ENCODE measurements around the gene SARM1. TPM values are rescaled to one million over a fixed set of nuclear protein-coding genes. Genes with fewer than 3 reads are reported as not detected.

Gene SARM1
- total and polyA plus RNA-seq, 2 of the 8 experiments (the other 6 are each of a cell fraction or from before 2014, with no cell fraction given), result 5.8 to 9.2 TPM

GRCh38 chr17:28446716-28447395 is 75.4 kb downstream of the SARM1 start:
- Histone ChIP-seq H3K18ac (ENCODE audit: extremely low read depth, low read length) (no peak overlapping the region), H2AFZ (ENCODE audit: low read length) (no peak overlapping the region), H2AK5ac (ENCODE audit: low read depth, low read length) (no peak overlapping the region), H2BK120ac (replicated peaks; ENCODE audit: low read depth, low read length) (no peak overlapping the region), H3K23ac (ENCODE audit: insufficient read length) (no peak overlapping the region), H4K5ac (ENCODE audit: insufficient read length, low read depth, low read length) (no peak overlapping the region), H3K79me2 (ENCODE audit: control insufficient read depth in 1 of 2, insufficient read depth in 2 of 2, low read length in 2 of 2) (no peaks in the 10 kb centered on the region), H3K23me2 (ENCODE audit: low read depth, low read length) (no peaks in the 10 kb centered on the region), H3K9ac (replicated peaks in 1 of 4; ENCODE audit: extremely low read depth in 1 of 4, low read depth in 3 of 4, low read length in 3 of 4) (no peak overlapping the region), H3K4me2 (ENCODE audit: insufficient read depth in 1 of 2, low read depth in 2 of 2, low read length in 2 of 2) (no peak overlapping the region), H2BK15ac (ENCODE audit: low read length) (no peak overlapping the region), H3K4me1 (replicated peaks in 1 of 4; ENCODE audit: control insufficient read depth in 3 of 4, insufficient read depth in 4 of 4, low read length in 3 of 4) (no peaks in the 10 kb centered on the region), H2BK5ac (ENCODE audit: low read depth, low read length) (no peak overlapping the region), H4K20me1 (replicated peaks in 1 of 2; ENCODE audit: control insufficient read depth in 1 of 2, insufficient read depth in 2 of 2, low read length in 2 of 2) (no peaks in the 10 kb centered on the region), H3K27me3 (replicated peaks in 1 of 4; ENCODE audit: control insufficient read depth in 3 of 4, extremely low read depth in 1 of 4, insufficient read depth in 3 of 4, low read length in 3 of 4) (no peaks in the 10 kb centered on the region), H3K4me3 (ENCODE audit: extremely low read depth in 1 of 4, insufficient read depth in 2 of 4, low read depth in 3 of 4, low read length in 4 of 4) (no peak overlapping the region), H4K91ac (replicated peaks; ENCODE audit: insufficient read length, low read length) (no peak overlapping the region), H3K36me3 (ENCODE audit: control insufficient read depth in 2 of 4, insufficient read depth in 4 of 4, low read length in 3 of 4) (no peaks in the 10 kb centered on the region), H3K9me3 (ENCODE audit: insufficient read depth in 2 of 2, low read depth in 1 of 2, low read length in 1 of 2) (no peaks in the 10 kb centered on the region), H2BK12ac (ENCODE audit: low read depth, low read length) (no peak overlapping the region), H4K8ac (ENCODE audit: extremely low read depth, insufficient read depth, low read length) (no peak overlapping the region), H2BK20ac (ENCODE audit: low read length) (no peak overlapping the region), H3K27ac (ENCODE audit: low read depth, low read length) (no peak overlapping the region), H3K4ac (replicated peaks; ENCODE audit: insufficient read length, low read depth, low read length) (no peak overlapping the region), H3K56ac (replicated peaks; ENCODE audit: insufficient read length, low read depth, low read length) (no peak overlapping the region), H3K79me1 (ENCODE audit: low read depth, low read length) (no peaks in the 10 kb centered on the region), H3K14ac (ENCODE audit: insufficient read length) (no peak overlapping the region)
- ChIA-PET CTCF (ENCODE audit: partially characterized antibody) (interaction anchor here (1.3 to 1.7 kb wide), 2 partner anchors 27 to 30 kb away, joined by 3 to 4 read pairs; no protein-coding TSS in a partner anchor), POLR2A (ENCODE audit: partially characterized antibody) (no interaction called here)
- no peak for DNase-seq (ENCODE audit: low read depth in 1 of 2, low spot score in 2 of 2)
- 89% methylated on average over 8 of the region's 8 CpGs; no CpG with 5 or more reads in 1 of the 2 experiments for WGBS, 2 experiments (ENCODE audit: extremely low coverage in 1 of 2, insufficient coverage in 1 of 2, insufficient read length in 1 of 2, insufficient replicate concordance in 2 of 2, low coverage in 1 of 2, low lambda C conversion rate in 2 of 2, missing lambda C conversion rate in 1 of 2)
- FAIRE-seq, result no peak
- no peak for TF ChIP-seq TBP (IDR thresholded peaks at IDR 0.05; ENCODE audit: low read depth, low read length)
- TF ChIP-seq CEBPB (IDR thresholded peaks at IDR 0.05; ENCODE audit: low read depth, low read length), result no peak
- no peak for TF ChIP-seq ASH2L (IDR thresholded peaks at IDR 0.05; ENCODE audit: low read length)
- TF ChIP-seq HDAC2 (IDR thresholded peaks at IDR 0.05; ENCODE audit: borderline replicate concordance in 1 of 2, low read depth in 2 of 2, low read length in 2 of 2), result no peak
- no peak for TF ChIP-seq BACH1 (IDR thresholded peaks at IDR 0.05; ENCODE audit: low read length)
- no peak for TF ChIP-seq SIN3A (conservative IDR thresholded peaks at IDR 0.05 in 1 of 2, IDR thresholded peaks at IDR 0.05 in 1 of 2; ENCODE audit: low read depth in 1 of 2, low read length in 2 of 2)
- TF ChIP-seq KDM1A (IDR thresholded peaks at IDR 0.05; ENCODE audit: borderline replicate concordance, low read length), result no peak
- TF ChIP-seq FOSL1 (IDR thresholded peaks at IDR 0.05; ENCODE audit: insufficient read depth, low read depth, low read length), result no peak
- no peak for TF ChIP-seq EP300 (IDR thresholded peaks at IDR 0.05; ENCODE audit: borderline replicate concordance in 1 of 2, low read depth in 2 of 2, low read length in 2 of 2)
- TF ChIP-seq POLR2A (IDR thresholded peaks at IDR 0.05; ENCODE audit: control extremely low read depth in 1 of 2, low read depth in 2 of 2, low read length in 2 of 2), result no peak
- no peak for TF ChIP-seq TCF12 (IDR thresholded peaks at IDR 0.05; ENCODE audit: low read depth, low read length)

All from H1 (cell line).